HL-60 (cell line): Measurements from ENCODE around the gene BCAN.

Experiments
- POLR2AphosphoS5 ChIP-seq: IDR thresholded peaks from 2 replicates; pipeline ENCODE4 v1.6.1; 2012; ENCODE audit warnings: low read depth
- SPI1 ChIP-seq: IDR thresholded peaks from 2 replicates; pipeline ENCODE4 v1.6.1; 2012; ENCODE audit warnings: low read depth, mild to moderate bottlenecking, borderline replicate concordance
- TF ChIP-seq, protein P1 (sequence below): IDR thresholded peaks from one replicate; pipeline ENCODE4 v1.5.1; 2011; ENCODE audit warnings: low read length, control low read depth, inconsistent platforms; ENCODE audit not compliant: insufficient read depth

DNA sequence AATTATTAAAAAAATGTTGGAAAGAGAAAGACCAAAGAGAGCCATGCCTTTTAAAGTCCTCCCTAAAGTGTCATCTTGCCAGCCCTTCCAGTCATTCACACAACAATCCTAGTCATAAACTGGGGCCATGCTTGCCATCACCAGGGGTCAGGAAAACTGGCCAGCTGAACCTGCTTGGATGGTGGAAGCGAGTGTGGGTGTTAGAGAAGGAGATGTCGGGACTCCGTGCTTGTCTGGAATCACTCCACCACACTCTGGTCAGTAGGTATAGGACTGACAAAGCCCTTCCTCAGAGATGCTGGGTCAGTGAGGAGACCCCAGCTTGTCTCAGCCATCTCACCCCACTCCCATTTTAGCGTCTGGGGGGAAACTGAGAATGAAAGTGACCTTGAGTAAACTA is 26.0 kb upstream of the BCAN start:
- TF ChIP-seq, protein P1, sequence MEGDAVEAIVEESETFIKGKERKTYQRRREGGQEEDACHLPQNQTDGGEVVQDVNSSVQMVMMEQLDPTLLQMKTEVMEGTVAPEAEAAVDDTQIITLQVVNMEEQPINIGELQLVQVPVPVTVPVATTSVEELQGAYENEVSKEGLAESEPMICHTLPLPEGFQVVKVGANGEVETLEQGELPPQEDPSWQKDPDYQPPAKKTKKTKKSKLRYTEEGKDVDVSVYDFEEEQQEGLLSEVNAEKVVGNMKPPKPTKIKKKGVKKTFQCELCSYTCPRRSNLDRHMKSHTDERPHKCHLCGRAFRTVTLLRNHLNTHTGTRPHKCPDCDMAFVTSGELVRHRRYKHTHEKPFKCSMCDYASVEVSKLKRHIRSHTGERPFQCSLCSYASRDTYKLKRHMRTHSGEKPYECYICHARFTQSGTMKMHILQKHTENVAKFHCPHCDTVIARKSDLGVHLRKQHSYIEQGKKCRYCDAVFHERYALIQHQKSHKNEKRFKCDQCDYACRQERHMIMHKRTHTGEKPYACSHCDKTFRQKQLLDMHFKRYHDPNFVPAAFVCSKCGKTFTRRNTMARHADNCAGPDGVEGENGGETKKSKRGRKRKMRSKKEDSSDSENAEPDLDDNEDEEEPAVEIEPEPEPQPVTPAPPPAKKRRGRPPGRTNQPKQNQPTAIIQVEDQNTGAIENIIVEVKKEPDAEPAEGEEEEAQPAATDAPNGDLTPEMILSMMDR: no peak
- TF ChIP-seq POLR2AphosphoS5 (no peak), SPI1 (no peak)
